Calu3 (cell line): ENCODE data around the gene ANKRA2. TPM values are rescaled to one million over a fixed set of nuclear protein-coding genes. Genes with fewer than 3 reads are reported as not detected.

ENCODE experiments used
- BruUV-seq: library from RNA; stranded (reverse); fragments of 400-500 nt; replicated peaks from 2 replicates; lab custom pipeline; 2021; lab: Mats Ljungman, UMichigan
- CTCF ChIA-PET: fragments of 300-600 bp; sonication (Branson Sonifier 250); formaldehyde crosslinking; loops from one replicate; lab custom pipeline; 2022; ENCODE audit warnings: antibody characterized with exemption; lab: Charles Lee
- DNase-seq: peaks from one replicate; pipeline ENCODE4 v3.0.0; 2022
- H3K27ac Mint-ChIP-seq: one replicate; pipeline ENCODE4 v1.8.0; 2022; ENCODE audit warnings: mixed read lengths; ENCODE audit not compliant: unreplicated experiment
- H3K27me3 Mint-ChIP-seq: one replicate; pipeline ENCODE4 v1.8.0; 2022; ENCODE audit warnings: mixed read lengths; ENCODE audit not compliant: unreplicated experiment
- H3K36me3 Mint-ChIP-seq: one replicate; pipeline ENCODE4 v1.8.0; 2022; ENCODE audit warnings: mild to moderate bottlenecking, moderate library complexity, mixed read lengths; ENCODE audit not compliant: insufficient read depth, unreplicated experiment
- H3K4me1 Mint-ChIP-seq: one replicate; pipeline ENCODE4 v1.8.0; 2022; ENCODE audit warnings: mild to moderate bottlenecking, low read depth, mixed read lengths; ENCODE audit not compliant: unreplicated experiment
- H3K4me3 Mint-ChIP-seq: one replicate; pipeline ENCODE4 v1.8.0; 2022; ENCODE audit warnings: mild to moderate bottlenecking, low read depth, moderate library complexity, mixed read lengths; ENCODE audit not compliant: unreplicated experiment
- H3K9me3 Mint-ChIP-seq: one replicate; pipeline ENCODE4 v1.8.0; 2022; ENCODE audit warnings: low read depth, mixed read lengths; ENCODE audit not compliant: unreplicated experiment
- intact Hi-C: fragments of 100-400 bp; cut with micrococcal nuclease; formaldehyde crosslinking; loops from one replicate; pipeline ENCODE4 v1.10.0; 2022; ENCODE audit not compliant: unreplicated experiment
- total RNA-seq: library from RNA; stranded (reverse); gene quantifications from 2 replicates; pipeline ENCODE4 v1.2.3, GENCODE V29; 2022
- TF ChIP-seq, protein P1 (sequence below): fragments of 200-600 bp; IDR thresholded peaks from one replicate; pipeline ENCODE4 v1.8.0; 2022; ENCODE audit warnings: antibody characterized with exemption; ENCODE audit not compliant: unreplicated experiment

The ANKRA2 gene
- total RNA-seq, 1 experiment from 2014 or later, result 26.5 TPM

DNA sequence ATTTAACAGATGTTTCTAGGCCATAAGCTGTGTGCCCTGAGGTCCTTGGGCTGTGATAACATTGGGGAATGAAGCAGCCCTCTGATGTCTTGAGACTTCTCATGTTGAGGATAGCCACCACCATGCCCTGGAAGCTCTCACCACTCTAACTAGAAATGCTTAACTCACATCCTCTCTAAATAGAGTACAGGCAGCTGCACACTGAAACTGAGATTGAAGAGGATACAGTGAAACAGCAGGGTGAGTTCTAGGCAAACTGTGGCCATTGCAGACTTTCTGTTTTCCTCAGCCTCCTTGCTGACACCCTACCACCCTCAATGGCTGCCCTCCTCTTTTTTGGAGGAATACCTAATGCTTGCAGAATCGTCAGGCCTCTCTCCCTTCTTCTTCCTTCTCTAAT lies 22.5 kb upstream of the ANKRA2 start:
- TF ChIP-seq, protein P1, sequence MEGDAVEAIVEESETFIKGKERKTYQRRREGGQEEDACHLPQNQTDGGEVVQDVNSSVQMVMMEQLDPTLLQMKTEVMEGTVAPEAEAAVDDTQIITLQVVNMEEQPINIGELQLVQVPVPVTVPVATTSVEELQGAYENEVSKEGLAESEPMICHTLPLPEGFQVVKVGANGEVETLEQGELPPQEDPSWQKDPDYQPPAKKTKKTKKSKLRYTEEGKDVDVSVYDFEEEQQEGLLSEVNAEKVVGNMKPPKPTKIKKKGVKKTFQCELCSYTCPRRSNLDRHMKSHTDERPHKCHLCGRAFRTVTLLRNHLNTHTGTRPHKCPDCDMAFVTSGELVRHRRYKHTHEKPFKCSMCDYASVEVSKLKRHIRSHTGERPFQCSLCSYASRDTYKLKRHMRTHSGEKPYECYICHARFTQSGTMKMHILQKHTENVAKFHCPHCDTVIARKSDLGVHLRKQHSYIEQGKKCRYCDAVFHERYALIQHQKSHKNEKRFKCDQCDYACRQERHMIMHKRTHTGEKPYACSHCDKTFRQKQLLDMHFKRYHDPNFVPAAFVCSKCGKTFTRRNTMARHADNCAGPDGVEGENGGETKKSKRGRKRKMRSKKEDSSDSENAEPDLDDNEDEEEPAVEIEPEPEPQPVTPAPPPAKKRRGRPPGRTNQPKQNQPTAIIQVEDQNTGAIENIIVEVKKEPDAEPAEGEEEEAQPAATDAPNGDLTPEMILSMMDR, result no peak
- Mint-ChIP-seq H3K4me3 (no peak overlapping the region), H3K4me1 (peaks cover 18% of the 10 kb centered on the region), H3K27me3 (no peaks in the 10 kb centered on the region), H3K27ac (no peak overlapping the region), H3K36me3 (no peaks in the 10 kb centered on the region), H3K9me3 (no peaks in the 10 kb centered on the region)
- no TSS peak for BruUV-seq
- intact Hi-C loops, result no loop called here
- no peak for DNase-seq
- CTCF ChIA-PET, result no interaction called here

DNA sequence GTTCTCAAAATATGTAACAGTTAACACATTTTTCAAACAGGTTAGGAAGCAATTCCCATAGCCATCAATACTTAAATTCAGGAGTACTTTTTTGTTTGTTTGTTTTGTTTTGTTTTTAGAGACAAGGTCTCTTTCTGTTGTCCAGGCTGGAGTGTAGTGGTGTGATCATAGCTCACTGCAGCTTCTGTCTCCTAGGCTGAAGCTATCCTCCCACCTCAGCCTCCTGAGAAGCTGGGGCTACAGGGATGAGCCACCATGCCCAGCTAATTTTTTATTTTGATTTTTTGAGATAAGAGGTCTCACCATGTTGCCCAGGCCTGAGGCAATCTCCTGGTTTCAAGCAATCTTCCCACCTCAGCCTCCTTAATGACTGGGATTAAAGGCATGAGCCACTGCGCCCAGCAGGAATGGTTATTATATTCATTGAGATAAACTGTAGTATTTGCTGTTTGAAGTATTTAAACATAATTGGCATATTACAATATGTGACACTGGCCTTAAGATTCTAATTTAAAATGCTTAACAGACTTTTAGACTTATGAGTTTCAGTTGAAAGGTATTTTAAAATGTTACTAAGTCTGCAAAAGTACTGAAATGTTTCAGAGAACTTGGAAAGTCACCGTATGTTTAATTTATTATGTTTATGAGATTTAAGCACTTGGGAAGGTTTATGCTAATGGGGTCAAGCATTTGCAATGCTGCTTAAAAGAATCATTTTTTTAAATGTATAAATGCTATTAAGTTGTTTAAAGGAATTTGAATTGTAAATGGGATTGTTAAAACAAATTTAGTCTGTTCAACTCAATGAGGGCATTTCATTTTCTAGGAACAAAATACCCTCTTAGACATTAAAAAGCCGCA lies 17.1 kb upstream of the ANKRA2 start:
- intact Hi-C loops, result no loop called here
- H3K27me3 Mint-ChIP-seq, result no peaks in the 10 kb centered on the region
- CTCF ChIA-PET, result no interaction called here
- no peak for DNase-seq
- peaks cover 18% of the 10 kb centered on the region for H3K36me3 Mint-ChIP-seq
- TF ChIP-seq, protein P1, result no peak
- H3K4me1 Mint-ChIP-seq, result no peaks in the 10 kb centered on the region
- H3K9me3 Mint-ChIP-seq, result no peaks in the 10 kb centered on the region
- no peak overlapping the region for H3K4me3 Mint-ChIP-seq
- no peak overlapping the region for H3K27ac Mint-ChIP-seq
- BruUV-seq, result no TSS peak

DNA sequence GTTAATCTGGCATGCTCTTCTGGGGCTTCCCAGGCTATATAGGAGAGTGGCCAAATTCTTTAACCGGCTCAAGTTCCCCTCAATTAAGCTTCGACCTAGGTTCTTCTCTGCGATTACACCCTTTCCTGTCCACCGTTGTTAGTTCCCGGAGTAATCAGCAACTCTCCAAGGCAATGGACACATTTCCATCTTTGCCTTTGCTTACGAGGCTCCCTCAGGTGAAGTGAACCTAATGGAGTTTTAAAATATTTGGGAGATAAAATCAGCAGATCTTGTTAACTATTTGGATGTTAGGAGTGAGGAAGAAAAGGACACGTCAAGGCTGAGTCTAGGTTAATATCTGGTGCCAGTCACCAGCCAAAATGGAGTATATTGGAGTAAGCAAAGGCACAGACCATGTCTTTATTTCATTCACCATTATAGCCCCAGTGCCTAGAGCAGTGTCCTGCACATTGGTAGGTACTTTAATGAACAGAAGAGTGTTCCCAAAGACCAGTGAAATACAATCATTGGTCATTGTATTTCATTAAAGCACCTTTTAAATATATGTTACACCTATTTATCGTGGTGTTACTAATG lies 619 bp upstream of the ANKRA2 start:
- Mint-ChIP-seq H3K9me3 (no peaks in the 10 kb centered on the region), H3K27me3 (no peaks in the 10 kb centered on the region), H3K4me3 (peak overlapping the region; percentile 70), H3K4me1 (peaks cover 16% of the 10 kb centered on the region), H3K36me3 (peaks cover 35% of the 10 kb centered on the region), H3K27ac (peak overlapping the region; percentile 68)
- CTCF ChIA-PET, result no interaction called here
- no peak for DNase-seq
- intact Hi-C loops, result loop anchor here (2.0 kb wide), 1 partner anchor 51 kb away; no protein-coding TSS in a partner anchor
- TF ChIP-seq, protein P1, result no peak
- TSS peak; percentile 73 for BruUV-seq

DNA sequence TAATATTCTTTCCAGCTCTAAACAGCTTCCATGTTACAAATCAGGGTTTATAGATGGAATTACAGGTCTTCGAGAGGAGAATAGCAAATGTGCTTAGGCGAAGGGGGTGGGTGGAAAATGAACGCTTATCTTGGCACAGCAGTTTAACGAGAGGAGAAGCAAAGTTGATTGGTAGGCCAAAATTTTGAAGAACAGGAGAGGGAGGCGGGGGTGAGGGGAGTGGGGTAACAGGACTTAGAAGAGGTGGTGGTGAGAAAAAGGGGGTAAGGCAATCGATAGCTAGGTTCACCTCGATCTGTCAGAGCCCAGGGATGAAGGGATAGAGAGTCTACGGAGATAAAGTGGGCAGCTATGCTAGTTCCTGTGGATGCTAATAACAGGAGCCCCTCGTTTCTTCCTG lies 764 bp downstream of the ANKRA2 start:
- peak overlapping the region; percentile 70 for H3K4me3 Mint-ChIP-seq
- TF ChIP-seq, protein P1, result no peak
- TSS peak; percentile 44 for BruUV-seq
- H3K4me1 Mint-ChIP-seq, result peaks cover 16% of the 10 kb centered on the region
- H3K9me3 Mint-ChIP-seq, result no peaks in the 10 kb centered on the region
- peaks cover 31% of the 10 kb centered on the region for H3K36me3 Mint-ChIP-seq
- H3K27me3 Mint-ChIP-seq, result no peaks in the 10 kb centered on the region
- intact Hi-C loops, result loop anchor here (2.0 kb wide), 1 partner anchor 50 kb away; no protein-coding TSS in a partner anchor
- CTCF ChIA-PET, result interaction anchor here (0.6 to 1.9 kb wide), 5 partner anchors 20 to 68 kb away, joined by 3 to 5 read pairs (median 4); no protein-coding TSS in a partner anchor
- DNase-seq, result no peak
- H3K27ac Mint-ChIP-seq, result peak overlapping the region; percentile 68
